Measurements from ENCODE around the gene FARP1. TPM values are rescaled to one million over a fixed set of nuclear protein-coding genes. Genes with fewer than 3 reads are reported as not detected.

The FARP1 gene
- polyA plus RNA-seq, 4 donors, result 0.89 to 23.4 (median 6.2) TPM

DNA sequence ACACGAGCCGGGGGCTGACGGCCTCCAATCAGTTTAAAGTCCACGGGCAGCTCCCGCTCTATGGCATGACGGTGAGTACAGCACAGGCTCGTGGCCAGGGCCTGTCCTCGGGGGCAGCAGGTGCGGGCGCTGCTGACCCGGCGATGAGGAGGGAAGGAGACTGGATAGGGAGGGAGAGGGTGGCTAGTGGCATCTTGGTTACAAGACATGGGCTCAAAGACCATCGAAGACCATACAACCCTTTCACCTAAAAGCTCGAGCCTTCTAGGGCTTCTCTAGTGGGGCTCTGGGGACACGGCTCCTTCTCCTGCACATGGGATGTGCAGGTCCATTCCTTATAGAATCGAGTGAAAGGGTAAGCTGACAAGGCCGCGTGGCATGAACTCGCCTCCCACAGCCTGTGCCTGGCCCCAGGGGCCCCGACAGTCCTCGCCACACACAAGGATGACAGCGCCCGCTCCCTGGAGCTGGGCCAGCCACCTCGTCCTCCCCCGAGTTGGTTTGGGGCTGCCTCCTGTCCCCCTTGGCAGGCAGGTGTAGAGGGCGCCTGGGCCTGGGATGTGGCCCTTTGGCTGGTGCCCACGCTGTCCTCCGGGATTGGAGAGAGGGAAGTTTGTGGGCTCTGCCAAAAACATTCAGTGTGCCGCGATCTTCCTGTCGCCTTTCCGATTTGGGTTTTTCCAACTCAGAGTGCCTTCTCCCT, 296.4 kb downstream of the FARP1 start:
- H3K27me3 ChIP-seq (ENCODE audit: control insufficient read depth in 3 of 3, insufficient read depth in 3 of 3, low read length in 3 of 3), result no peaks in the 10 kb centered on the region
- H3K9me3 ChIP-seq (ENCODE audit: control insufficient read depth in 2 of 2, insufficient read depth in 1 of 2, low read depth in 1 of 2, low read length in 1 of 2), result no peaks in the 10 kb centered on the region
- no peaks in the 10 kb centered on the region for H3K4me1 ChIP-seq (ENCODE audit: control insufficient read depth in 3 of 3, insufficient read depth in 2 of 3, low read depth in 1 of 3, low read length in 2 of 3)
- FAIRE-seq, result no peak
- H3K36me3 ChIP-seq (ENCODE audit: control insufficient read depth in 3 of 3, insufficient read depth in 2 of 3, low read depth in 1 of 3, low read length in 3 of 3), result peaks cover 0 to 77% (median 0%) of the 10 kb centered on the region in 3 donors
- no peak overlapping the region for H3K4me3 ChIP-seq (ENCODE audit: low read depth in 1 of 3, low read length in 3 of 3)
- H3K27ac ChIP-seq (ENCODE audit: low read depth in 1 of 3, low read length in 2 of 3), result no peak overlapping the region
- peak in 1 of 2 donors; percentile 37 for DNase-seq
- 75 to 86% (median 79%) methylated on average over 32 of the region's 32 CpGs for WGBS, 3 donors

- Histone ChIP-seq H3K4me1 (ENCODE audit: control insufficient read depth in 3 of 3, insufficient read depth in 2 of 3, low read depth in 1 of 3, low read length in 2 of 3) (no peaks in the 10 kb centered on the region), H3K27me3 (ENCODE audit: control insufficient read depth in 3 of 3, insufficient read depth in 3 of 3, low read length in 3 of 3) (no peaks in the 10 kb centered on the region), H3K36me3 (ENCODE audit: control insufficient read depth in 3 of 3, insufficient read depth in 2 of 3, low read depth in 1 of 3, low read length in 3 of 3) (peaks cover 0 to 80% (median 0%) of the 10 kb centered on the region in 3 donors), H3K9me3 (ENCODE audit: control insufficient read depth in 2 of 2, insufficient read depth in 1 of 2, low read depth in 1 of 2, low read length in 1 of 2) (no peaks in the 10 kb centered on the region), H3K27ac (ENCODE audit: low read depth in 1 of 3, low read length in 2 of 3) (no peak overlapping the region), H3K4me3 (ENCODE audit: low read depth in 1 of 3, low read length in 3 of 3) (no peak overlapping the region)
- WGBS, 3 donors, result 92% methylated on average over 16 of the region's 16 CpGs
- FAIRE-seq (no peak), DNase-seq (no peak)
Measured at GRCh38 chr13:98439896-98440295, 297.0 kb downstream of the FARP1 start.

DNA sequence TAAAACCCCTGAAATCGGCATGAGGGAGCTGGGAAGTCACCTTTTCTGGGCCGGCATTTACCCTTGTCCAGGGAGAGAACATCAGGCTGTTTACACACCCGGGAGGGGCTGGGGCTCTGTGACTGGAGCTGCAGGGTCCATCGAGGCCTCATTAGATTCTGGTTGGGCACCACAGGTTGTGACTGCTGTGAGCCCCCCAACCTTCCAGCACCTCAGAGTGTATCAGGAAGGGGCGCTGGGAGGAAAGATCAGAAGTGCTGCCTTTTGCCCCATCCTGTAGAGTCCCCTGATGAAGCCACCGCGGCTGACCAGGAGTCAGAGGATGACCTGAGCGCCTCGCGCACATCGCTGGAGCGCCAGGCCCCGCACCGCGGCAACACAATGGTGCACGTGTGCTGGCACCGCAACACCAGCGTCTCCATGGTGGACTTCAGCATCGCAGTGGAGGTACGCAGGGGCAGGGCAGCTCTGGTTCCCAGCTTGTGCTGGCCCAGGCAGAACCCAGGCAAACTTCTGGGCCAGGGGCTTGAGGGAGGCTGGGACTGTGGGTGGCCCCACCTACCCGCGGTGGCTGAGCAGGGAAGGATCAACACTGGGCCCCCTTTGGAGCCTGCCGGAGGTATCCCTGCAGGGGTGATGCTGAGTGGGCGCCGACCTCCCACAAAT, 297.6 kb downstream of the FARP1 start:
- WGBS, 3 donors, result 96% methylated on average over 25 of the region's 25 CpGs
- H3K27ac ChIP-seq (ENCODE audit: low read depth in 1 of 3, low read length in 2 of 3), result no peak overlapping the region
- no peaks in the 10 kb centered on the region for H3K4me1 ChIP-seq (ENCODE audit: control insufficient read depth in 3 of 3, insufficient read depth in 2 of 3, low read depth in 1 of 3, low read length in 2 of 3)
- no peaks in the 10 kb centered on the region for H3K27me3 ChIP-seq (ENCODE audit: control insufficient read depth in 3 of 3, insufficient read depth in 3 of 3, low read length in 3 of 3)
- no peak overlapping the region for H3K4me3 ChIP-seq (ENCODE audit: low read depth in 1 of 3, low read length in 3 of 3)
- H3K36me3 ChIP-seq (ENCODE audit: control insufficient read depth in 3 of 3, insufficient read depth in 2 of 3, low read depth in 1 of 3, low read length in 3 of 3), result peaks cover 0 to 78% (median 0%) of the 10 kb centered on the region in 3 donors
- no peak for DNase-seq
- no peak for FAIRE-seq
- no peaks in the 10 kb centered on the region for H3K9me3 ChIP-seq (ENCODE audit: control insufficient read depth in 2 of 2, insufficient read depth in 1 of 2, low read depth in 1 of 2, low read length in 1 of 2)

DNA sequence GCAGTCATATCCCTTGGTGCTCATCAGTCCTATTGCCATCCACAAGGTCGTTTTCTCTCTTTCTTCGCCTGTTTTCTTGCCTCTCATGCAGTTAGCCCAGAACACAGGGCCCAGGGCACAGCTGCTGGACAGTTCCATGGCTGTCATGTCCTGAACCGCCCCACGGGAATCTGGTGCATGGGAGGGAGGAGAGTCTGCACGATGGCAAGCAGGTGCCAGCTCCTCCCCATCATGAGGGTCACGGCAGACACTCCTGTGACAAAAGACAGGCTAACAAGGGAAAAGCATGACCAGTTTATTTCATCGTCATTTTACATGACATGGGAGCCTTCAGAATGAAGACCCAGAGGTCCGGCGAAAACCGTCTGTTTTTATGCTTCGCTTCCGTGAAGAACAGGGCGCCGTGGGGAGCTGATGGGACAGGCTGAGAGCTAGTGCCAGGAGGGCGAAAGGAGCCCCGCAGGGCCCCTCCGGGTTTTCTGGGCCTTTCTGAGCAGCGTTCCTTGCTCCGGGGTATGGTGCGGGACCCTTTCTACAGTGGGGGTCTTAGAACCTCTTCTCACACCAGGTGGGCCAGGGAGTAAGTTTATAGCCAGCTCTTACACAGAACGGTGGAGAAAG, 298.3 kb downstream of the FARP1 start:
- no peak overlapping the region for H3K4me3 ChIP-seq (ENCODE audit: low read depth in 1 of 3, low read length in 3 of 3)
- H3K27ac ChIP-seq (ENCODE audit: low read depth in 1 of 3, low read length in 2 of 3), result no peak overlapping the region
- DNase-seq (no peak), FAIRE-seq (no peak)
- H3K4me1 ChIP-seq (ENCODE audit: control insufficient read depth in 3 of 3, insufficient read depth in 2 of 3, low read depth in 1 of 3, low read length in 2 of 3), result no peaks in the 10 kb centered on the region
- WGBS, 3 donors, result 87 to 89% (median 88%) methylated on average over 21 of the region's 21 CpGs
- no peaks in the 10 kb centered on the region for H3K27me3 ChIP-seq (ENCODE audit: control insufficient read depth in 3 of 3, insufficient read depth in 3 of 3, low read length in 3 of 3)
- H3K36me3 ChIP-seq (ENCODE audit: control insufficient read depth in 3 of 3, insufficient read depth in 2 of 3, low read depth in 1 of 3, low read length in 3 of 3), result peaks cover 0 to 84% (median 0%) of the 10 kb centered on the region in 3 donors
- H3K9me3 ChIP-seq (ENCODE audit: control insufficient read depth in 2 of 2, insufficient read depth in 1 of 2, low read depth in 1 of 2, low read length in 1 of 2), result no peaks in the 10 kb centered on the region

- peaks cover 0 to 85% (median 0%) of the 10 kb centered on the region in 3 donors for H3K36me3 ChIP-seq (ENCODE audit: control insufficient read depth in 3 of 3, insufficient read depth in 2 of 3, low read depth in 1 of 3, low read length in 3 of 3)
- 84 to 88% (median 84%) methylated on average over 26 to 27 of the region's 27 CpGs for WGBS, 3 donors
Measured at GRCh38 chr13:98442391-98443230, 299.7 kb downstream of the FARP1 start.

GRCh38 chr13:98443329-98443728, 300.4 kb downstream of the FARP1 start:
- Histone ChIP-seq H3K36me3 (ENCODE audit: control insufficient read depth in 3 of 3, insufficient read depth in 2 of 3, low read depth in 1 of 3, low read length in 3 of 3) (peaks cover 0 to 86% (median 0%) of the 10 kb centered on the region in 3 donors), H3K27me3 (ENCODE audit: control insufficient read depth in 3 of 3, insufficient read depth in 3 of 3, low read length in 3 of 3) (no peaks in the 10 kb centered on the region), H3K4me3 (ENCODE audit: low read depth in 1 of 3, low read length in 3 of 3) (no peak overlapping the region), H3K4me1 (ENCODE audit: control insufficient read depth in 3 of 3, insufficient read depth in 2 of 3, low read depth in 1 of 3, low read length in 2 of 3) (no peaks in the 10 kb centered on the region), H3K27ac (ENCODE audit: low read depth in 1 of 3, low read length in 2 of 3) (no peak overlapping the region), H3K9me3 (ENCODE audit: control insufficient read depth in 2 of 2, insufficient read depth in 1 of 2, low read depth in 1 of 2, low read length in 1 of 2) (no peaks in the 10 kb centered on the region)
- FAIRE-seq (no peak), DNase-seq (no peak)
- 70 to 82% (median 74%) methylated on average over 11 of the region's 11 CpGs for WGBS, 3 donors

More at GRCh38 chr13:98442391-98443230, 299.7 kb downstream of the FARP1 start:
- H3K27me3 ChIP-seq (ENCODE audit: control insufficient read depth in 3 of 3, insufficient read depth in 3 of 3, low read length in 3 of 3), result no peaks in the 10 kb centered on the region
- no peak overlapping the region for H3K4me3 ChIP-seq (ENCODE audit: low read depth in 1 of 3, low read length in 3 of 3)
- H3K27ac ChIP-seq (ENCODE audit: low read depth in 1 of 3, low read length in 2 of 3), result no peak overlapping the region
- H3K9me3 ChIP-seq (ENCODE audit: control insufficient read depth in 2 of 2, insufficient read depth in 1 of 2, low read depth in 1 of 2, low read length in 1 of 2), result no peaks in the 10 kb centered on the region
- H3K4me1 ChIP-seq (ENCODE audit: control insufficient read depth in 3 of 3, insufficient read depth in 2 of 3, low read depth in 1 of 3, low read length in 2 of 3), result no peaks in the 10 kb centered on the region
- DNase-seq (no peak), FAIRE-seq (no peak)

GRCh38 chr13:98443800-98444325, 301.0 kb downstream of the FARP1 start:
- 76 to 90% (median 83%) methylated on average over 19 to 21 of the region's 21 CpGs for WGBS, 3 donors
- FAIRE-seq, result no peak

GRCh38 chr13:98444381-98444780, 301.5 kb downstream of the FARP1 start:
- WGBS, 3 donors, result 92 to 93% (median 92%) methylated on average over 16 of the region's 16 CpGs
- peaks cover 0 to 85% (median under 1%) of the 10 kb centered on the region in 3 donors for H3K36me3 ChIP-seq (ENCODE audit: control insufficient read depth in 3 of 3, insufficient read depth in 2 of 3, low read depth in 1 of 3, low read length in 3 of 3)
- H3K27me3 ChIP-seq (ENCODE audit: control insufficient read depth in 3 of 3, insufficient read depth in 3 of 3, low read length in 3 of 3), result no peaks in the 10 kb centered on the region
- no peaks in the 10 kb centered on the region for H3K9me3 ChIP-seq (ENCODE audit: control insufficient read depth in 2 of 2, insufficient read depth in 1 of 2, low read depth in 1 of 2, low read length in 1 of 2)
- FAIRE-seq (no peak), DNase-seq (no peak)
- H3K4me3 ChIP-seq (ENCODE audit: low read depth in 1 of 3, low read length in 3 of 3), result no peak overlapping the region
- no peak overlapping the region for H3K27ac ChIP-seq (ENCODE audit: low read depth in 1 of 3, low read length in 2 of 3)
- H3K4me1 ChIP-seq (ENCODE audit: control insufficient read depth in 3 of 3, insufficient read depth in 2 of 3, low read depth in 1 of 3, low read length in 2 of 3), result no peaks in the 10 kb centered on the region

More at GRCh38 chr13:98443800-98444325, 301.0 kb downstream of the FARP1 start:
- Histone ChIP-seq H3K36me3 (ENCODE audit: control insufficient read depth in 3 of 3, insufficient read depth in 2 of 3, low read depth in 1 of 3, low read length in 3 of 3) (peaks cover 0 to 85% (median 0%) of the 10 kb centered on the region in 3 donors), H3K4me3 (ENCODE audit: low read depth in 1 of 3, low read length in 3 of 3) (no peak overlapping the region), H3K27ac (ENCODE audit: low read depth in 1 of 3, low read length in 2 of 3) (no peak overlapping the region), H3K27me3 (ENCODE audit: control insufficient read depth in 3 of 3, insufficient read depth in 3 of 3, low read length in 3 of 3) (no peaks in the 10 kb centered on the region), H3K4me1 (ENCODE audit: control insufficient read depth in 3 of 3, insufficient read depth in 2 of 3, low read depth in 1 of 3, low read length in 2 of 3) (no peaks in the 10 kb centered on the region), H3K9me3 (ENCODE audit: control insufficient read depth in 2 of 2, insufficient read depth in 1 of 2, low read depth in 1 of 2, low read length in 1 of 2) (no peaks in the 10 kb centered on the region)
- DNase-seq, result no peak
